ENCODE results near the gene CCL14. TPM values are rescaled to one million over a fixed set of nuclear protein-coding genes. Genes with fewer than 3 reads are reported as not detected.

The CCL14 gene
- total and polyA plus RNA-seq, 2 of the 13 experiments (the other 11 are each of a cell fraction or from before 2014, with no cell fraction given), result 1.1 to 1.7 TPM

DNA sequence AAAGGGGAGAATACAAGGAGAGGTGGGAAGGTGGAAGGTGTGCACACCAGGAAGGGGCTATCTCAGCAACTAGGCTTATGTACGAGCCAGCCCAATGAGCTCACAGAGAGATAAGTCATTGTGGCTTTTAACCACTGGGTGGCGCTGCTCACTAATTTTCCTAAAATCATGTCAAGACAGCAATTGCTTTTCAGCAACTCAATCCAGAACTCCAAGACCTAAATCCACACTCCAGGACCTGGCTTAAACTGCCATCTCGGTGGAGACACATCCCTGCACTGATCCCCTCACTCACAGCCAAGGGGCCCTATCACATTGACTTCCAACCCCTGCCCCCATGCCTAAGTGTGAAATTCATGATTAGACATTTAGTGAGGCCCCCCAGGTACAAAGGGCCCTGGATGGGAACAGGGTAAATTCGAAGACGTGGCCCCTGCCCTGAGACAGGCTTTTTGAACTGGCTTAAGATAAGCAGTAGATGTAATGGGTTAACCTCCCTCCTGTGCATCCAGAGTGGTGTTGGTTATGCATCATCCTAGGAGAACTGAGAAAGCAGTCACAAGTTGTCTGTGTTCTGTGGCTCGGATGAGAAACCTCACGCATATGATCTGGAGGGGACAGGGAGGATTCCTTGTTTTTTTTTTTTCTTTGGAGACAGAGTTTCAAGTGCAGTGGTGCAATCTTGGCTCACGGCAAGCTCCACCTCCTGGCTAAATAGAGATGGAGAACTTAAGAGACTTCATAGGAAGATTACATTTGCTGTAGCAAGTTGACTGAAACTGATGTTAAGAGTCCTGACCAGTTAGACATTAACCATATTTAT, 16.8 kb downstream of the CCL14 start (continued):
- TF ChIP-seq, protein P1, sequence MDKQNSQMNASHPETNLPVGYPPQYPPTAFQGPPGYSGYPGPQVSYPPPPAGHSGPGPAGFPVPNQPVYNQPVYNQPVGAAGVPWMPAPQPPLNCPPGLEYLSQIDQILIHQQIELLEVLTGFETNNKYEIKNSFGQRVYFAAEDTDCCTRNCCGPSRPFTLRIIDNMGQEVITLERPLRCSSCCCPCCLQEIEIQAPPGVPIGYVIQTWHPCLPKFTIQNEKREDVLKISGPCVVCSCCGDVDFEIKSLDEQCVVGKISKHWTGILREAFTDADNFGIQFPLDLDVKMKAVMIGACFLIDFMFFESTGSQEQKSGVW (CRISPR knock-in tag; IDR thresholded peaks at IDR 0.05; ENCODE audit: borderline replicate concordance), result no peak
- TF ChIP-seq MTF1 (CRISPR knock-in tag; IDR thresholded peaks at IDR 0.05) (no peak), ZNF589 (CRISPR knock-in tag; conservative IDR thresholded peaks at IDR 0.05) (no peak), FOXO1 (CRISPR knock-in tag; IDR thresholded peaks at IDR 0.05) (peak; percentile 14; the same call in 1 of the 2 replicates), ZNF10 (CRISPR knock-in tag; IDR thresholded peaks at IDR 0.05; ENCODE audit: borderline replicate concordance, low read depth) (no peak), MEIS1 (CRISPR knock-in tag; IDR thresholded peaks at IDR 0.05; ENCODE audit: borderline replicate concordance) (no peak), GATAD2A (CRISPR knock-in tag; IDR thresholded peaks at IDR 0.05) (no peak), ZNF557 (CRISPR knock-in tag; IDR thresholded peaks at IDR 0.05) (no peak), ZFP90 (CRISPR knock-in tag; IDR thresholded peaks at IDR 0.05; ENCODE audit: borderline replicate concordance) (no peak), HMG20A (CRISPR knock-in tag; IDR thresholded peaks at IDR 0.05; ENCODE audit: borderline replicate concordance) (no peak), ETV6 (CRISPR knock-in tag; conservative IDR thresholded peaks at IDR 0.05) (no peak), ZNF790 (CRISPR knock-in tag; IDR thresholded peaks at IDR 0.05; ENCODE audit: borderline replicate concordance) (0 out of 2 replicates have a peak, but pooled peaks have one; percentile 49), ZNF317 (CRISPR knock-in tag; IDR thresholded peaks at IDR 0.05) (0 out of 2 replicates have a peak, but pooled peaks have one; percentile 30), KDM5A (IDR thresholded peaks at IDR 0.05; ENCODE audit: borderline replicate concordance, low read length) (no peak), ZKSCAN1 (IDR thresholded peaks at IDR 0.05; ENCODE audit: low read length) (no peak), ZNF205 (CRISPR knock-in tag; IDR thresholded peaks at IDR 0.05) (0 out of 2 replicates have a peak, but pooled peaks have one; percentile 39), NR2F1 (CRISPR knock-in tag; IDR thresholded peaks at IDR 0.05) (no peak)
- TF ChIP-seq, protein P2, sequence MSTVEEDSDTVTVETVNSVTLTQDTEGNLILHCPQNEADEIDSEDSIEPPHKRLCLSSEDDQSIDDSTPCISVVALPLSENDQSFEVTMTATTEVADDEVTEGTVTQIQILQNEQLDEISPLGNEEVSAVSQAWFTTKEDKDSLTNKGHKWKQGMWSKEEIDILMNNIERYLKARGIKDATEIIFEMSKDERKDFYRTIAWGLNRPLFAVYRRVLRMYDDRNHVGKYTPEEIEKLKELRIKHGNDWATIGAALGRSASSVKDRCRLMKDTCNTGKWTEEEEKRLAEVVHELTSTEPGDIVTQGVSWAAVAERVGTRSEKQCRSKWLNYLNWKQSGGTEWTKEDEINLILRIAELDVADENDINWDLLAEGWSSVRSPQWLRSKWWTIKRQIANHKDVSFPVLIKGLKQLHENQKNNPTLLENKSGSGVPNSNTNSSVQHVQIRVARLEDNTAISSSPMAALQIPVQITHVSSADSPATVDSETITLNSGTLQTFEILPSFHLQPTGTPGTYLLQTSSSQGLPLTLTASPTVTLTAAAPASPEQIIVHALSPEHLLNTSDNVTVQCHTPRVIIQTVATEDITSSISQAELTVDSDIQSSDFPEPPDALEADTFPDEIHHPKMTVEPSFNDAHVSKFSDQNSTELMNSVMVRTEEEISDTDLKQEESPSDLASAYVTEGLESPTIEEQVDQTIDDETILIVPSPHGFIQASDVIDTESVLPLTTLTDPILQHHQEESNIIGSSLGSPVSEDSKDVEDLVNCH (CRISPR knock-in tag; IDR thresholded peaks at IDR 0.05), result no peak
- TF ChIP-seq, protein P3, sequence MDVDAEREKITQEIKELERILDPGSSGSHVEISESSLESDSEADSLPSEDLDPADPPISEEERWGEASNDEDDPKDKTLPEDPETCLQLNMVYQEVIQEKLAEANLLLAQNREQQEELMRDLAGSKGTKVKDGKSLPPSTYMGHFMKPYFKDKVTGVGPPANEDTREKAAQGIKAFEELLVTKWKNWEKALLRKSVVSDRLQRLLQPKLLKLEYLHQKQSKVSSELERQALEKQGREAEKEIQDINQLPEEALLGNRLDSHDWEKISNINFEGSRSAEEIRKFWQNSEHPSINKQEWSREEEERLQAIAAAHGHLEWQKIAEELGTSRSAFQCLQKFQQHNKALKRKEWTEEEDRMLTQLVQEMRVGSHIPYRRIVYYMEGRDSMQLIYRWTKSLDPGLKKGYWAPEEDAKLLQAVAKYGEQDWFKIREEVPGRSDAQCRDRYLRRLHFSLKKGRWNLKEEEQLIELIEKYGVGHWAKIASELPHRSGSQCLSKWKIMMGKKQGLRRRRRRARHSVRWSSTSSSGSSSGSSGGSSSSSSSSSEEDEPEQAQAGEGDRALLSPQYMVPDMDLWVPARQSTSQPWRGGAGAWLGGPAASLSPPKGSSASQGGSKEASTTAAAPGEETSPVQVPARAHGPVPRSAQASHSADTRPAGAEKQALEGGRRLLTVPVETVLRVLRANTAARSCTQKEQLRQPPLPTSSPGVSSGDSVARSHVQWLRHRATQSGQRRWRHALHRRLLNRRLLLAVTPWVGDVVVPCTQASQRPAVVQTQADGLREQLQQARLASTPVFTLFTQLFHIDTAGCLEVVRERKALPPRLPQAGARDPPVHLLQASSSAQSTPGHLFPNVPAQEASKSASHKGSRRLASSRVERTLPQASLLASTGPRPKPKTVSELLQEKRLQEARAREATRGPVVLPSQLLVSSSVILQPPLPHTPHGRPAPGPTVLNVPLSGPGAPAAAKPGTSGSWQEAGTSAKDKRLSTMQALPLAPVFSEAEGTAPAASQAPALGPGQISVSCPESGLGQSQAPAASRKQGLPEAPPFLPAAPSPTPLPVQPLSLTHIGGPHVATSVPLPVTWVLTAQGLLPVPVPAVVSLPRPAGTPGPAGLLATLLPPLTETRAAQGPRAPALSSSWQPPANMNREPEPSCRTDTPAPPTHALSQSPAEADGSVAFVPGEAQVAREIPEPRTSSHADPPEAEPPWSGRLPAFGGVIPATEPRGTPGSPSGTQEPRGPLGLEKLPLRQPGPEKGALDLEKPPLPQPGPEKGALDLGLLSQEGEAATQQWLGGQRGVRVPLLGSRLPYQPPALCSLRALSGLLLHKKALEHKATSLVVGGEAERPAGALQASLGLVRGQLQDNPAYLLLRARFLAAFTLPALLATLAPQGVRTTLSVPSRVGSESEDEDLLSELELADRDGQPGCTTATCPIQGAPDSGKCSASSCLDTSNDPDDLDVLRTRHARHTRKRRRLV (CRISPR knock-in tag; IDR thresholded peaks at IDR 0.05), result no peak
